Suprapubic skin (tissue), 4 donors: ENCODE measurements around the gene TEX50. TPM values are rescaled to one million over a fixed set of nuclear protein-coding genes. Genes with fewer than 3 reads are reported as not detected.

Experiments used
- DNase-seq, 2 donors: peaks; one replicate each; pipeline ENCODE4 v3.0.0-alpha.2; 2019; ENCODE audit warnings: low spot score in 2 of 2
- H3K27ac ChIP-seq: fragments of 200-600 bp; sonication (generic); one replicate; pipeline ENCODE4 v1.5.1; 2019
- H3K27me3 ChIP-seq: fragments of 200-600 bp; sonication (generic); one replicate; pipeline ENCODE4 v1.5.1; 2019
- H3K36me3 ChIP-seq: fragments of 200-600 bp; sonication (generic); one replicate; pipeline ENCODE4 v1.5.1; 2019
- H3K4me1 ChIP-seq: fragments of 200-600 bp; sonication (generic); one replicate; pipeline ENCODE4 v1.5.1; 2019
- H3K4me3 ChIP-seq: fragments of 200-600 bp; sonication (generic); one replicate; pipeline ENCODE4 v1.5.1; 2019; ENCODE audit warnings: mild to moderate bottlenecking
- H3K9me3 ChIP-seq: fragments of 200-600 bp; sonication (generic); one replicate; pipeline ENCODE4 v1.5.1; 2019
- CTCF ChIP-seq, 2 donors: fragments of 200-600 bp in 1 of 2; fragments of 450-650 bp in 1 of 2; sonication (generic) in 1 of 2; IDR thresholded peaks; one replicate each; pipeline ENCODE4 v1.5.1; 2016 to 2019; ENCODE audit warnings: antibody characterized with exemption in 2 of 2, mild to moderate bottlenecking in 1 of 2, moderate library complexity in 1 of 2
- EP300 ChIP-seq: sonication (generic); formaldehyde crosslinking; IDR thresholded peaks from one replicate; pipeline ENCODE4 v1.6.1; 2017; ENCODE audit warnings: antibody characterized with exemption
- POLR2A ChIP-seq, 2 donors: fragments of 450-650 bp; IDR thresholded peaks; one replicate each; pipeline ENCODE4 v1.6.1; 2017; ENCODE audit warnings: antibody characterized with exemption in 2 of 2, mild to moderate bottlenecking in 2 of 2, moderate library complexity in 2 of 2
- POLR2AphosphoS5 ChIP-seq, 3 donors: sonication (generic); formaldehyde crosslinking; IDR thresholded peaks; one replicate each; pipeline ENCODE4 v1.6.1; 2017; ENCODE audit warnings: antibody characterized with exemption in 3 of 3
- WGBS: methylation state at CpG from one replicate; pipeline ENCODE4 v1.1.5; 2018; 5-methylcytosine and 5-hydroxymethylcytosine counted together
- total RNA-seq, 4 donors: library from RNA; depleted of rRNA; stranded (reverse); fragments of >200 nt; gene quantifications; one replicate each; pipeline ENCODE4 v1.1.0, GENCODE V29; 2016

TEX50 gene
- total RNA-seq, 4 donors from 2014 or later, result not detected

- no peak overlapping the region for H3K4me3 ChIP-seq
- H3K27ac ChIP-seq, result no peak overlapping the region
- H3K27me3 ChIP-seq, result no peaks in the 10 kb centered on the region
- DNase-seq, result no peak
- H3K4me1 ChIP-seq, result no peaks in the 10 kb centered on the region
- WGBS, result 77% methylated on average over 2 of the region's 2 CpGs
- H3K36me3 ChIP-seq, result no peaks in the 10 kb centered on the region
- H3K9me3 ChIP-seq, result no peaks in the 10 kb centered on the region
- TF ChIP-seq EP300, result no peak
- TF ChIP-seq CTCF (IDR thresholded peaks at IDR 0.05), result no peak
- TF ChIP-seq POLR2AphosphoS5 (IDR thresholded peaks at IDR 0.05), result no peak
- no peak for TF ChIP-seq POLR2A (IDR thresholded peaks at IDR 0.05)
Observed at GRCh38 chr1:173660306-173660705, 25.2 kb downstream of the TEX50 start.

- 58% methylated on average over 1 of the region's 1 CpG for WGBS
- no peak for DNase-seq
- TF ChIP-seq POLR2A (IDR thresholded peaks at IDR 0.05) (no peak), CTCF (IDR thresholded peaks at IDR 0.05) (no peak), POLR2AphosphoS5 (IDR thresholded peaks at IDR 0.05) (no peak), EP300 (no peak)
- no peaks in the 10 kb centered on the region for H3K36me3 ChIP-seq
- H3K4me3 ChIP-seq, result no peak overlapping the region
- no peaks in the 10 kb centered on the region for H3K27me3 ChIP-seq
- no peaks in the 10 kb centered on the region for H3K4me1 ChIP-seq
- no peak overlapping the region for H3K27ac ChIP-seq
- no peaks in the 10 kb centered on the region for H3K9me3 ChIP-seq
Observed at GRCh38 chr1:173661271-173661670, 26.1 kb downstream of the TEX50 start.

GRCh38 chr1:173661763-173662162 is 26.6 kb downstream of the TEX50 start:
- Histone ChIP-seq H3K27ac (no peak overlapping the region), H3K36me3 (no peaks in the 10 kb centered on the region), H3K27me3 (no peaks in the 10 kb centered on the region), H3K4me1 (no peaks in the 10 kb centered on the region), H3K4me3 (no peak overlapping the region), H3K9me3 (no peaks in the 10 kb centered on the region)
- no peak for DNase-seq
- no peak for TF ChIP-seq POLR2A (IDR thresholded peaks at IDR 0.05)
- no peak for TF ChIP-seq CTCF (IDR thresholded peaks at IDR 0.05)
- no peak for TF ChIP-seq EP300
- no peak for TF ChIP-seq POLR2AphosphoS5 (IDR thresholded peaks at IDR 0.05)
- WGBS, result 46% methylated on average over 1 of the region's 1 CpG

GRCh38 chr1:173663159-173663558 is 28.0 kb downstream of the TEX50 start:
- WGBS, result 79% methylated on average over 3 of the region's 3 CpGs
- H3K36me3 ChIP-seq, result no peaks in the 10 kb centered on the region
- no peaks in the 10 kb centered on the region for H3K4me1 ChIP-seq
- TF ChIP-seq POLR2A (IDR thresholded peaks at IDR 0.05), result no peak
- TF ChIP-seq POLR2AphosphoS5 (IDR thresholded peaks at IDR 0.05), result no peak
- no peak for TF ChIP-seq CTCF (IDR thresholded peaks at IDR 0.05)
- TF ChIP-seq EP300, result no peak
- H3K27ac ChIP-seq, result no peak overlapping the region
- H3K27me3 ChIP-seq, result peaks cover 2% of the 10 kb centered on the region
- DNase-seq, result no peak
- no peaks in the 10 kb centered on the region for H3K9me3 ChIP-seq
- H3K4me3 ChIP-seq, result no peak overlapping the region

- no peak for TF ChIP-seq CTCF (IDR thresholded peaks at IDR 0.05)
- no peak for TF ChIP-seq POLR2A (IDR thresholded peaks at IDR 0.05)
- no peak for TF ChIP-seq POLR2AphosphoS5 (IDR thresholded peaks at IDR 0.05)
- no peak for TF ChIP-seq EP300
- peaks cover 5% of the 10 kb centered on the region for H3K4me1 ChIP-seq
- peaks cover 28% of the 10 kb centered on the region for H3K27me3 ChIP-seq
- H3K9me3 ChIP-seq, result no peaks in the 10 kb centered on the region
- 89% methylated on average over 3 of the region's 3 CpGs for WGBS
- H3K4me3 ChIP-seq, result no peak overlapping the region
- no peak for DNase-seq
- H3K36me3 ChIP-seq, result no peaks in the 10 kb centered on the region
- H3K27ac ChIP-seq, result no peak overlapping the region
Observed at GRCh38 chr1:173666646-173667045, 31.5 kb downstream of the TEX50 start.
